Measurements from ENCODE around the gene MARS1. TPM values are rescaled to one million over a fixed set of nuclear protein-coding genes. Genes with fewer than 3 reads are reported as not detected.

Gene MARS1
- total RNA-seq, 1 experiment from 2014 or later: 202 TPM

DNA sequence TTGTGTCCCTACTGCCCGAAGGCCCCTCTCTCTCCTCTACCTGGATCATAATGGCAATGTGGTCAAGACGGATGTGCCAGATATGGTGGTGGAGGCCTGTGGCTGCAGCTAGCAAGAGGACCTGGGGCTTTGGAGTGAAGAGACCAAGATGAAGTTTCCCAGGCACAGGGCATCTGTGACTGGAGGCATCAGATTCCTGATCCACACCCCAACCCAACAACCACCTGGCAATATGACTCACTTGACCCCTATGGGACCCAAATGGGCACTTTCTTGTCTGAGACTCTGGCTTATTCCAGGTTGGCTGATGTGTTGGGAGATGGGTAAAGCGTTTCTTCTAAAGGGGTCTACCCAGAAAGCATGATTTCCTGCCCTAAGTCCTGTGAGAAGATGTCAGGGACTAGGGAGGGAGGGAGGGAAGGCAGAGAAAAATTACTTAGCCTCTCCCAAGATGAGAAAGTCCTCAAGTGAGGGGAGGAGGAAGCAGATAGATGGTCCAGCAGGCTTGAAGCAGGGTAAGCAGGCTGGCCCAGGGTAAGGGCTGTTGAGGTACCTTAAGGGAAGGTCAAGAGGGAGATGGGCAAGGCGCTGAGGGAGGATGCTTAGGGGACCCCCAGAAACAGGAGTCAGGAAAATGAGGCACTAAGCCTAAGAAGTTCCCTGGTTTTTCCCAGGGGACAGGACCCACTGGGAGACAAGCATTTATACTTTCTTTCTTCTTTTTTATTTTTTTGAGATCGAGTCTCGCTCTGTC is 31.0 kb upstream of the MARS1 start:
- DNase-seq (ENCODE audit: low spot score): no peak

GRCh38 chr12:57458665-57459054 is 29.2 kb upstream of the MARS1 start:
- DNase-seq (ENCODE audit: low spot score): no peak

DNA sequence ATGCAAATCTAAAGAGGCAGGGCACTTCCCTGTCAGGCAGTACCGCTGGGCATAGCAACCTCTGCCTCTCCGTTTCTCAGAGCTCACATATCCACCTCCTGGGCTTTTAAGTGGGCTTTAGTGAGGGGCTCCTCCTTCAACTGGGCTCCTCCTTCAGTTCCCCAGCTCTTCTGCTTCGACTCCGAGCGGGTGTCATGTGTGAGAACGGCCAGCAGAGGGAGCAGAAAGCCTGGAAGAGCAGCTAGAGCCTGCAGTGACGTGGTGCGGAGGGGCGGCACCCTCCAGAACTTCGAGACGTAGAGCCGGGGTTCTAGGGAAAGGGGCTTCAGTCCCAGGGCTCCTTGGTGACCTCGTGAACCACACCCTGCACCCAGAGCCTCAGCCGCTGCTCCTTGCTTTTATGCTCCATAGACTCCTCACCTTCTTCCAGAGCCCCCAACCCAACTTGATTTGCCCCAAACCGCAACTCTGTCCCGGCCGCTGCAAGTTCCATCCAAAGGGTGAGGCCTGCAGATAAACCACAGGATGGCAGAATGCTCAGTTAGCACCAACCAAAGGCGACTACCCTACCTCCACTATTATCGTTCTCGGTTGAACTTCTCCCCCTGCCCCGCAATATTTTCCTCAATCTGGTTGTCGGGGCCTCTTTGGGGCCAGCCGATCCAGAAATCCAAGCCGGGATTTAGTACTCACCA is 28.7 kb upstream of the MARS1 start:
- peak; percentile 94 for DNase-seq (ENCODE audit: low spot score)

DNA sequence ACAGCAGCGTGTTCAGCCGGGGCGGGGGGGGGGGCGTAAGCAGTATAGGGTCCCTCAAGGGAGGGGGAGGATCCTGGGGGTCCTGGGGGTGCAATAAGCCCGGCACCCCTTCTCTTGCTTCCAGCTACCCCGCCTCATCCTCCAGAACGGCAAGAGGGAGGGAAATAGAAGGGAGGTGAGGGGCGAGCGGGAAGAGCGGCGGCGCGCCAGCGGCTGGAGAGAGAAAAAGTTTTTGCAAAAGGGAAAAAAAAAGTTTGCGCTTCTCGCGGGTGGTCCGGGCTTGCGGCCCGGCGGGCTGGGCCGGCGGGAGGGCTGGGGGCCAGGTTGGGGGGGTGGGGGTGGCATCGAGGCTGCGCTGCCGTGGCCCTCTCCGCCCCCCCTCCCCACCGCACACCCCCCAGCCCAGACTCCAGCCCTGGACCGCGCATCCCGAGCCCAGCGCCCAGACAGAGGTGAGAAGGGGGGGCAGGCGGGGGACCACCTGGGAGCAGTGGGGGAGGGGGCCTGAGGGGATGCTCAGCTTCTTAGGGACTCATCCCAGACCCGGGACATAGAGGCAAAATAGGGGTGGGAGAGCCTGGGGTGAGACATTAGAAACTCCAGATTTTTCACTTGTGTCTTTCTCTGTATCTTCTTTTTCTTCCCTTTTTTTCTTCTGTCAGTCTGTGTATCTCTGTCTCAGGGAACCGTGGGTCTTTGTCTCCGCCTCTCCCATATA is 28.0 kb upstream of the MARS1 start, which contains the start of gene GLI1:
Gene GLI1, plus strand, starts transcription at position 36 of the 718 bp plus-strand sequence. CDS start 3,907 bp downstream, outside the sequence.
- DNase-seq (ENCODE audit: low spot score): peak; percentile 24

DNA sequence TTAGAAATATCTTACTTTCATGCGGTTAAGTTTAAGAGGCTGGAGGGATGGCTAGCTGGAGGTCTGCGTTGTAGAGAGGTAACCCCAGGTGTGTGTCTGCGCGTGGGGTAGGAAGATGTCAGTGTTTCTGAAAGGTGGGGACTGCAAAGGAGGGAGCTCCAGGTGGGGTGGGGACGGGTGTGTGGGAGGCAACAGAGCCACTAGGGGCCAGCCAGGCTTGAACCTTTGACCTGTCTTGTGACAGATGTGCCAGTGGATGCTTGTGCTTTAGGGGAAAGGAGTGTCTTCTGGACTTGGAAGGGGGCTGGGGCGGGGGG is 27.4 kb upstream of the MARS1 start:
- peak; percentile 36 for DNase-seq (ENCODE audit: low spot score)

- no peak for DNase-seq (ENCODE audit: low spot score)
Measured at GRCh38 chr12:57460841-57461275, 27.0 kb upstream of the MARS1 start.

DNA sequence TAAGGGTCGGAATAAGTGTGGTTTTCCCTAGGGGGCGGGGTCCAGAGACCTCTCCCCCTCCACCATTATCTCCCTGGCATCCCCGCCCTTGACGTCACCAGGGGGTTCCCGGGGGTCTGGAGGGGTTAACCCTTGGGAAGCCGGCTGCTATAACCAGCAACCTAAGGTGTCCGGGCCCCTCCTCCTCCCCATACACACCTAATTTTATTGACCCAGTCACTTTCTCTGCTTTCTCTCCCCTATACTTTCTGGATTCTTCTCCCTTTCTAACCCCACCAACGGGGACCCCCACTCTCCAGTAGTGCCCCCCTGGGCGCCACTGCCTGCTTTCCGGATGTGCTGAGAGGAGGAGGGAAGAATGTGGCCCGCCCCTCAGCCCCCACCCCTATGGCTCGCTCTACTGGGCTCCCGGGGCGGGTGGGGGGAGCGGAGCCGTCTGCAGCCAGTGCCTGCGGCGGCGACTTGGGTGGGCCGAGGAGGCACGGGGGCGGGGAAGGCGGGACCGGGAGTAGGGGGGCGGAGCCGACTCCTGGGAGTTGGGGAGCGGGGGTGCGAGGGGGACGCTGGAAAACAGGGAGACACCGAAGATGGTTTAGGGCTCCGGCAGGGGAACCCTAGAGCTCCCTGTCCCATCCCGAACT is 26.5 kb upstream of the MARS1 start:
- peak; percentile 45 for DNase-seq (ENCODE audit: low spot score)

- no peak for DNase-seq (ENCODE audit: low spot score)
Measured at GRCh38 chr12:57461917-57462250, 26.0 kb upstream of the MARS1 start.

DNA sequence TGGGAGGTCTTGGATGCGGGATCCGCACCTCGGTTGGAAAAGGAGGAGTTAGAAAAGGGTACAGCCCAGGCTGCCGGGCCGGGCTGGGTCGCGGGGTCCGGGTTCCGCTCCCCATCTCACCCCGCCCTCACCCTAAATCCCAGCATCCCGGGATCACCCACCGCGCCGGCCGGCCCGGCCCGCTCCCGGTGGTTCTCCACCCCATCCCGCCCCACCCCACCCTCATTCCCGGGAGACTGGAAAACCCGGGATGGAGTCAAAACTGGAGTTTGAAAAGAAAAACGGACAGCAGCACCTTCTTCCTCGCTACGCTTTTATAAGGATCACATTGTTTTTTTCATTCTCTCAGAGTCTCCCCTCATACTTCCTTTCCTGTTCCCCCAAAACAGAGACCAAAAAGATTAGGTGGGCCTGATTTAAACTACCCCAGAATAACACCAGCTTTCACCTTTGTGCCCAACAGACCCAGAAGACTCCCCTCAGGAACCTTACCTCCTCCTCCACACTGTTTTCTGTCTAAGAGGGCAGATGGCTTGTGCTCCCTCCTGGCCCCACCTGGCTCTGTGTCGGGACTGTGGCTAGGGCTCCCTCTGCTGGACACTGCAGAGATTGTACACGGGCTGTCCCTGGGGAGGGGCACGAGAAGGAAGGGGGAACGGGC is 25.5 kb upstream of the MARS1 start:
- peak; percentile 96 for DNase-seq (ENCODE audit: low spot score)

DNA sequence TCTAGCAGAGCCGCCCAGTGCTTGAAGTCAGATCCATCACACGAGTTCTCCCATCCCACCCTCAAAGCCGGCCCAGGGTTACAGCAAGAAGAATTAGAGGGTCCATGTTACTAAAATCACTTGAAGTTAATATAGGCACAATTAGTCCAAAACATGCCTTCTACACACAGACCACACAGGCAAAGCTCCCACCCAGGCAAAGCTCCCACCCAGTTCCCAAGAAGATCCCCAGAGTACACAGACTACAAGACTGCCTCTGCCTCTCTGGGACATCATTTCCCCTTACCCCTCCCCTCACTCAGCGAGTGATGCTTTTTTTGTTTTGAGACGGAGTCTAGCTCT is 25.0 kb upstream of the MARS1 start:
- DNase-seq (ENCODE audit: low spot score): no peak

- DNase-seq (ENCODE audit: low spot score): no peak
Measured at GRCh38 chr12:57464569-57464968, 23.3 kb upstream of the MARS1 start.

DNA sequence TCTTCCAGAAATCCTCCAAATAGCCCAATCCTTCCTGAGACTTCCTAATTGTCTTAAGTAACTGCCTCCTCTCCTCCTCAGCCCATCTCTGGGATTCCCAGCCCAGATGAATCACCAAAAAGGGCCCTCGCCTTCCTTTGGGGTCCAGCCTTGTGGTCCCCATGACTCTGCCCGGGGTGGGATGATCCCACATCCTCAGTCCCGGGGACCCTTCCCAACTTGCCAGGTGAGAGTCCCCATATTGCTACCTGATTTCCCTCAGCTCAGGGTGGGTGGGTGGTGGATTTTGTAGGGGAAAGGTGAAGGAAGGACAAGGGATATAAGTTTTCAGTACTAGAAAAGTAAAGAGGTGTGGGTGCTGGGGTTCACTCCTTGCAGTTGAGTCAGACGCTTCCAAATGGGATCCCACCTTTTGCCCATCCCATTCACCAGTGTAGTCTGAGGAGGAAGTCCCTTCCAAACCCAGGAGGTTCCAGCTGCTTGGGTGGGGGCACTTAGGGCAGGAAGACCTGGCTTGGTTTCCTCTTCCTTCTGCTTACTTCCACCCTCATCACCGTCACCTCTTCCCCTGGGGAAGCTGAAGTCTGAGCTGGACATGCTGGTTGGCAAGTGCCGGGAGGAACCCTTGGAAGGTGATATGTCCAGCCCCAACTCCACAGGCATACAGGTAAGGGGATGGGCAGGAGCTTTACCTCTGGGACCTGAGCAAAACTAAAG is 22.7 kb upstream of the MARS1 start:
- DNase-seq (ENCODE audit: low spot score): no peak

DNA sequence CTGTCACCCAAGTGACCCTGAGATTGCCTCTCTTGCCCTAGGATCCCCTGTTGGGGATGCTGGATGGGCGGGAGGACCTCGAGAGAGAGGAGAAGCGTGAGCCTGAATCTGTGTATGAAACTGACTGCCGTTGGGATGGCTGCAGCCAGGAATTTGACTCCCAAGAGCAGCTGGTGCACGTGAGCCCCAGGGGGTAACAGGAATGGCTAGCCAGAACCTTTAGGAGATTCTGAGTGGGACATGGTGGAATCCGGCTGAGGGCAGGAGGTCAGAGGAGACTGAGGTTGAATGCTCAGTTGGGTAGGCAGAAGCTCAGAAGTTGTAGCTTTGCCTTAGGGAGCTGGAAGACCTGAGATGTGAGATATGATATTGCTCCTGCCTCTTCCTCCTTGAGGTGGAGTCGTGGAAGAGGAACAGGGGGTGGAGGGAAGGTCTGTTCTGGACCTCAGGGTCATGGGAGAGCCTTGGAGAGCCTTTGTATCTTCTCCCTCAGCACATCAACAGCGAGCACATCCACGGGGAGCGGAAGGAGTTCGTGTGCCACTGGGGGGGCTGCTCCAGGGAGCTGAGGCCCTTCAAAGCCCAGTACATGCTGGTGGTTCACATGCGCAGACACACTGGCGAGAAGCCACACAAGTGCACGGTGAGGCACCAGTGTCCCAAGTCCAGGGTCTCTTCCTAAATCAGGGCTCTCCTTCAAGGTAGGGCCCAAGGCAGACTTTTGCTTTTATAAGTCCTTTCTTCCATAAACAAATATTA is 21.9 kb upstream of the MARS1 start:
- no peak for DNase-seq (ENCODE audit: low spot score)

GRCh38 chr12:57467212-57467874 is 20.5 kb upstream of the MARS1 start:
- DNase-seq (ENCODE audit: low spot score): no peak

DNA sequence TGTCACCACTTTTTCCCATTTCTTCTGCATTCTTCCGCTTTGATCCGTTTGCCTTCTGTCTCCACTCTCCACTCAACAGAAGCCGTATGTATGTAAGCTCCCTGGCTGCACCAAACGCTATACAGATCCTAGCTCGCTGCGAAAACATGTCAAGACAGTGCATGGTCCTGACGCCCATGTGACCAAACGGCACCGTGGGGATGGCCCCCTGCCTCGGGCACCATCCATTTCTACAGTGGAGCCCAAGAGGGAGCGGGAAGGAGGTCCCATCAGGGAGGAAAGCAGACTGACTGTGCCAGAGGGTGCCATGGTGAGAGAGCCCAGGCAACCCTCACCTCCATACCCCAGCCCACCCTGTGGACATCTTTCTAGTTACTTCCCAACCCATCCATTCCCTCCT is 20.0 kb upstream of the MARS1 start:
- DNase-seq (ENCODE audit: low spot score): no peak

GRCh38 chr12:57469296-57470164 is 18.3 kb upstream of the MARS1 start:
- DNase-seq (ENCODE audit: low spot score): no peak

DNA sequence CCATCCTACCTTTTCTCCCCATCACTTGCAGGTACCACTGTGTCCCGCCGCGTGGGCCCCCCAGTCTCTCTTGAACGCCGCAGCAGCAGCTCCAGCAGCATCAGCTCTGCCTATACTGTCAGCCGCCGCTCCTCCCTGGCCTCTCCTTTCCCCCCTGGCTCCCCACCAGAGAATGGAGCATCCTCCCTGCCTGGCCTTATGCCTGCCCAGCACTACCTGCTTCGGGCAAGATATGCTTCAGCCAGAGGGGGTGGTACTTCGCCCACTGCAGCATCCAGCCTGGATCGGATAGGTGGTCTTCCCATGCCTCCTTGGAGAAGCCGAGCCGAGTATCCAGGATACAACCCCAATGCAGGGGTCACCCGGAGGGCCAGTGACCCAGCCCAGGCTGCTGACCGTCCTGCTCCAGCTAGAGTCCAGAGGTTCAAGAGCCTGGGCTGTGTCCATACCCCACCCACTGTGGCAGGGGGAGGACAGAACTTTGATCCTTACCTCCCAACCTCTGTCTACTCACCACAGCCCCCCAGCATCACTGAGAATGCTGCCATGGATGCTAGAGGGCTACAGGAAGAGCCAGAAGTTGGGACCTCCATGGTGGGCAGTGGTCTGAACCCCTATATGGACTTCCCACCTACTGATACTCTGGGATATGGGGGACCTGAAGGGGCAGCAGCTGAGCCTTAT is 17.4 kb upstream of the MARS1 start:
- DNase-seq (ENCODE audit: low spot score): no peak

DNA sequence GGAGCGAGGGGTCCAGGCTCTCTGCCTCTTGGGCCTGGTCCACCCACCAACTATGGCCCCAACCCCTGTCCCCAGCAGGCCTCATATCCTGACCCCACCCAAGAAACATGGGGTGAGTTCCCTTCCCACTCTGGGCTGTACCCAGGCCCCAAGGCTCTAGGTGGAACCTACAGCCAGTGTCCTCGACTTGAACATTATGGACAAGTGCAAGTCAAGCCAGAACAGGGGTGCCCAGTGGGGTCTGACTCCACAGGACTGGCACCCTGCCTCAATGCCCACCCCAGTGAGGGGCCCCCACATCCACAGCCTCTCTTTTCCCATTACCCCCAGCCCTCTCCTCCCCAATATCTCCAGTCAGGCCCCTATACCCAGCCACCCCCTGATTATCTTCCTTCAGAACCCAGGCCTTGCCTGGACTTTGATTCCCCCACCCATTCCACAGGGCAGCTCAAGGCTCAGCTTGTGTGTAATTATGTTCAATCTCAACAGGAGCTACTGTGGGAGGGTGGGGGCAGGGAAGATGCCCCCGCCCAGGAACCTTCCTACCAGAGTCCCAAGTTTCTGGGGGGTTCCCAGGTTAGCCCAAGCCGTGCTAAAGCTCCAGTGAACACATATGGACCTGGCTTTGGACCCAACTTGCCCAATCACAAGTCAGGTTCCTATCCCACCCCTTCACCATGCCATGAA is 16.8 kb upstream of the MARS1 start:
- DNase-seq (ENCODE audit: low spot score): no peak
